C4-2B (cell line): Measurements from ENCODE around the gene ST7.

ENCODE experiments used
- CTCF ChIP-seq: fragments of 450-650 bp; conservative IDR thresholded peaks from 2 replicates; pipeline ENCODE4 v1.5.1; 2017; ENCODE audit warnings: mild to moderate bottlenecking
- ZFX ChIP-seq: fragments of 450-650 bp; IDR thresholded peaks from 2 replicates; pipeline ENCODE4 v1.6.1; 2017

GRCh38 chr7:117229350-117229749 is 276.0 kb downstream of the ST7 start:
- TF ChIP-seq CTCF (no peak), ZFX (no peak)
